WTC11 (cell line): Measurements from ENCODE around the gene MED8. TPM values are rescaled to one million over a fixed set of nuclear protein-coding genes. Genes with fewer than 3 reads are reported as not detected.

Experiments used
- FOXJ3 ChIP-seq: sonication (generic); formaldehyde crosslinking; IDR thresholded peaks from 2 replicates; pipeline ENCODE4 v1.9.0; 2021; ENCODE audit warnings: missing genetic modification reagents, mild to moderate bottlenecking, borderline replicate concordance
- GRHL2 ChIP-seq: fragments of 250-450 bp; sonication (Bioruptor Pico); IDR thresholded peaks from 2 replicates; pipeline ENCODE4 v1.8.0; 2022; ENCODE audit warnings: mild to moderate bottlenecking, moderate library complexity; ENCODE audit not compliant: insufficient replicate concordance, severe bottlenecking
- KAT7 ChIP-seq: sonication (generic); formaldehyde crosslinking; IDR thresholded peaks from 2 replicates; pipeline ENCODE4 v1.8.1; 2023; ENCODE audit warnings: missing genetic modification reagents, mild to moderate bottlenecking, borderline replicate concordance
- NFATC4 ChIP-seq: fragments of 250-450 bp; sonication (Bioruptor Pico); IDR thresholded peaks from 2 replicates; pipeline ENCODE4 v1.9.0; 2021; ENCODE audit warnings: mild to moderate bottlenecking
- NR1H2 ChIP-seq: sonication (generic); formaldehyde crosslinking; IDR thresholded peaks from 2 replicates; pipeline ENCODE4 v1.9.0; 2021; ENCODE audit warnings: mild to moderate bottlenecking, moderate library complexity, missing genetic modification reagents
- NR2C2 ChIP-seq: sonication (generic); formaldehyde crosslinking; IDR thresholded peaks from 2 replicates; pipeline ENCODE4 v1.8.0; 2022; ENCODE audit warnings: mild to moderate bottlenecking, missing genetic modification reagents
- RORB ChIP-seq: fragments of 250-450 bp; sonication (Bioruptor Pico); IDR thresholded peaks from 2 replicates; pipeline ENCODE4 v1.9.0; 2021; ENCODE audit warnings: mild to moderate bottlenecking
- SMAD4 ChIP-seq: sonication (generic); formaldehyde crosslinking; IDR thresholded peaks from 2 replicates; pipeline ENCODE4 v1.8.0; 2022; ENCODE audit warnings: mild to moderate bottlenecking, missing genetic modification reagents
- ZNF263 ChIP-seq: sonication (generic); formaldehyde crosslinking; IDR thresholded peaks from 2 replicates; pipeline ENCODE4 v1.8.1; 2022; ENCODE audit warnings: low read depth, mild to moderate bottlenecking, moderate library complexity, missing genetic modification reagents
- total RNA-seq: library from RNA; stranded (reverse); gene quantifications from 3 replicates; pipeline ENCODE4 v1.2.3, GENCODE V29; 2021
- TF ChIP-seq, protein P1 (sequence below): fragments of 250-450 bp; sonication (Bioruptor Pico); IDR thresholded peaks from 2 replicates; pipeline ENCODE4 v1.9.0; 2021; ENCODE audit warnings: mild to moderate bottlenecking, borderline replicate concordance
- TF ChIP-seq, protein P2 (sequence below): sonication (generic); formaldehyde crosslinking; IDR thresholded peaks from 2 replicates; pipeline ENCODE4 v1.8.0; 2022; ENCODE audit warnings: mild to moderate bottlenecking, missing genetic modification reagents
- TF ChIP-seq, protein P3 (sequence below): sonication (generic); formaldehyde crosslinking; IDR thresholded peaks from 2 replicates; pipeline ENCODE4 v1.8.0; 2023; ENCODE audit warnings: mild to moderate bottlenecking, missing genetic modification reagents
- TF ChIP-seq, protein P4 (sequence below): fragments of 200-600 bp; IDR thresholded peaks from 2 replicates; pipeline ENCODE4 v1.8.0; 2022; ENCODE audit warnings: antibody characterized with exemption
- TF ChIP-seq, protein P5 (sequence below): sonication (generic); formaldehyde crosslinking; conservative IDR thresholded peaks from 2 replicates; pipeline ENCODE4 v1.8.1; 2023; ENCODE audit warnings: mild to moderate bottlenecking, low read depth, missing genetic modification reagents, moderate library complexity
- TF ChIP-seq, protein P6 (sequence below): sonication (generic); formaldehyde crosslinking; IDR thresholded peaks from 2 replicates; pipeline ENCODE4 v1.8.1; 2023; ENCODE audit warnings: mild to moderate bottlenecking, moderate library complexity, missing genetic modification reagents
- TF ChIP-seq, protein P7 (sequence below): sonication (generic); formaldehyde crosslinking; IDR thresholded peaks from 2 replicates; pipeline ENCODE4 v1.8.0; 2022; ENCODE audit warnings: mild to moderate bottlenecking, missing genetic modification reagents
- TF ChIP-seq, protein P8 (sequence below): sonication (generic); formaldehyde crosslinking; IDR thresholded peaks from 2 replicates; pipeline ENCODE4 v1.8.1; 2022; ENCODE audit warnings: missing genetic modification reagents, borderline replicate concordance
- TF ChIP-seq, protein P9 (sequence below): sonication (generic); formaldehyde crosslinking; IDR thresholded peaks from 2 replicates; pipeline ENCODE4 v1.8.1; 2022; ENCODE audit warnings: low read depth, mild to moderate bottlenecking, moderate library complexity, missing genetic modification reagents, borderline replicate concordance

MED8 gene
- total RNA-seq, 1 experiment from 2014 or later: 17.7 TPM

DNA sequence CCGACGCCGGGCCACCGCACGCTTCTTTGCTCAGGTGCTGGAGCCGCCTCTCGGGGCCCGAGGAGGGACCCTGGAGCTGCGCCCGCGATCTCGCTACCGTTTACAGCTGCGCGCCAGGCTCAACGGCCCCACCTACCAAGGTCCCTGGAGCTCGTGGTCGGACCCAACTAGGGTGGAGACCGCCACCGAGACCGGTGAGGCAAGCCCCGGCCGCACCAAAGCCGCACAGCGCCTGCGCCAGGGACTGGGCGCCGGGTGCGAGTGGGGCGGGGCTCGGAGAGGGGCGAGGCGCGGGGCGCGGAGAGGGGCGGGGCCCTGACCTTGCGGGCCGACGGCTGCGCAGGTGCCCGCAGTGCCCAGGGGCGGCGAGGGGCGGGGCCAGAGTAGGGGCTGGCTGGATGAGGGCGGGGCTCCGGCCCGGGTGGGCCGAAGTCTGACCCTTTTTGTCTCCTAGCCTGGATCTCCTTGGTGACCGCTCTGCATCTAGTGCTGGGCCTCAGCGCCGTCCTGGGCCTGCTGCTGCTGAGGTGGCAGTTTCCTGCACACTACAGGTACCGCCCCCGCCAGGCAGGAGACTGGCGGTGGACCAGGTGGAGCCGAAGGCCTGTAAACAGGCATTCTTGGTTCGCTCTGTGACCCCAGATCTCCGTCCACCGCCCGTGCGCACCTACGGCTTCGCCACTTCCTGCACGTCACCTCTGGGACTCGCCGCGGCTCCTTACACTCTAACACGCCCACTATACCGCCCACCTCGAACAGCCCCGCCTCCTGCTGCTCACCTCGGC is 40.6 kb downstream of the MED8 start (continued):
- TF ChIP-seq, protein P1, sequence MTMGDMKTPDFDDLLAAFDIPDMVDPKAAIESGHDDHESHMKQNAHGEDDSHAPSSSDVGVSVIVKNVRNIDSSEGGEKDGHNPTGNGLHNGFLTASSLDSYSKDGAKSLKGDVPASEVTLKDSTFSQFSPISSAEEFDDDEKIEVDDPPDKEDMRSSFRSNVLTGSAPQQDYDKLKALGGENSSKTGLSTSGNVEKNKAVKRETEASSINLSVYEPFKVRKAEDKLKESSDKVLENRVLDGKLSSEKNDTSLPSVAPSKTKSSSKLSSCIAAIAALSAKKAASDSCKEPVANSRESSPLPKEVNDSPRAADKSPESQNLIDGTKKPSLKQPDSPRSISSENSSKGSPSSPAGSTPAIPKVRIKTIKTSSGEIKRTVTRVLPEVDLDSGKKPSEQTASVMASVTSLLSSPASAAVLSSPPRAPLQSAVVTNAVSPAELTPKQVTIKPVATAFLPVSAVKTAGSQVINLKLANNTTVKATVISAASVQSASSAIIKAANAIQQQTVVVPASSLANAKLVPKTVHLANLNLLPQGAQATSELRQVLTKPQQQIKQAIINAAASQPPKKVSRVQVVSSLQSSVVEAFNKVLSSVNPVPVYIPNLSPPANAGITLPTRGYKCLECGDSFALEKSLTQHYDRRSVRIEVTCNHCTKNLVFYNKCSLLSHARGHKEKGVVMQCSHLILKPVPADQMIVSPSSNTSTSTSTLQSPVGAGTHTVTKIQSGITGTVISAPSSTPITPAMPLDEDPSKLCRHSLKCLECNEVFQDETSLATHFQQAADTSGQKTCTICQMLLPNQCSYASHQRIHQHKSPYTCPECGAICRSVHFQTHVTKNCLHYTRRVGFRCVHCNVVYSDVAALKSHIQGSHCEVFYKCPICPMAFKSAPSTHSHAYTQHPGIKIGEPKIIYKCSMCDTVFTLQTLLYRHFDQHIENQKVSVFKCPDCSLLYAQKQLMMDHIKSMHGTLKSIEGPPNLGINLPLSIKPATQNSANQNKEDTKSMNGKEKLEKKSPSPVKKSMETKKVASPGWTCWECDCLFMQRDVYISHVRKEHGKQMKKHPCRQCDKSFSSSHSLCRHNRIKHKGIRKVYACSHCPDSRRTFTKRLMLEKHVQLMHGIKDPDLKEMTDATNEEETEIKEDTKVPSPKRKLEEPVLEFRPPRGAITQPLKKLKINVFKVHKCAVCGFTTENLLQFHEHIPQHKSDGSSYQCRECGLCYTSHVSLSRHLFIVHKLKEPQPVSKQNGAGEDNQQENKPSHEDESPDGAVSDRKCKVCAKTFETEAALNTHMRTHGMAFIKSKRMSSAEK (CRISPR knock-in tag): no peak
- TF ChIP-seq, protein P2, sequence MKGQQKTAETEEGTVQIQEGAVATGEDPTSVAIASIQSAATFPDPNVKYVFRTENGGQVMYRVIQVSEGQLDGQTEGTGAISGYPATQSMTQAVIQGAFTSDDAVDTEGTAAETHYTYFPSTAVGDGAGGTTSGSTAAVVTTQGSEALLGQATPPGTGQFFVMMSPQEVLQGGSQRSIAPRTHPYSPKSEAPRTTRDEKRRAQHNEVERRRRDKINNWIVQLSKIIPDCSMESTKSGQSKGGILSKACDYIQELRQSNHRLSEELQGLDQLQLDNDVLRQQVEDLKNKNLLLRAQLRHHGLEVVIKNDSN (CRISPR knock-in tag): no peak
- no peak for TF ChIP-seq FOXJ3 (CRISPR knock-in tag)
- TF ChIP-seq, protein P3, sequence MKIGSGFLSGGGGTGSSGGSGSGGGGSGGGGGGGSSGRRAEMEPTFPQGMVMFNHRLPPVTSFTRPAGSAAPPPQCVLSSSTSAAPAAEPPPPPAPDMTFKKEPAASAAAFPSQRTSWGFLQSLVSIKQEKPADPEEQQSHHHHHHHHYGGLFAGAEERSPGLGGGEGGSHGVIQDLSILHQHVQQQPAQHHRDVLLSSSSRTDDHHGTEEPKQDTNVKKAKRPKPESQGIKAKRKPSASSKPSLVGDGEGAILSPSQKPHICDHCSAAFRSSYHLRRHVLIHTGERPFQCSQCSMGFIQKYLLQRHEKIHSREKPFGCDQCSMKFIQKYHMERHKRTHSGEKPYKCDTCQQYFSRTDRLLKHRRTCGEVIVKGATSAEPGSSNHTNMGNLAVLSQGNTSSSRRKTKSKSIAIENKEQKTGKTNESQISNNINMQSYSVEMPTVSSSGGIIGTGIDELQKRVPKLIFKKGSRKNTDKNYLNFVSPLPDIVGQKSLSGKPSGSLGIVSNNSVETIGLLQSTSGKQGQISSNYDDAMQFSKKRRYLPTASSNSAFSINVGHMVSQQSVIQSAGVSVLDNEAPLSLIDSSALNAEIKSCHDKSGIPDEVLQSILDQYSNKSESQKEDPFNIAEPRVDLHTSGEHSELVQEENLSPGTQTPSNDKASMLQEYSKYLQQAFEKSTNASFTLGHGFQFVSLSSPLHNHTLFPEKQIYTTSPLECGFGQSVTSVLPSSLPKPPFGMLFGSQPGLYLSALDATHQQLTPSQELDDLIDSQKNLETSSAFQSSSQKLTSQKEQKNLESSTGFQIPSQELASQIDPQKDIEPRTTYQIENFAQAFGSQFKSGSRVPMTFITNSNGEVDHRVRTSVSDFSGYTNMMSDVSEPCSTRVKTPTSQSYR (CRISPR knock-in tag): no peak
- TF ChIP-seq, protein P4, sequence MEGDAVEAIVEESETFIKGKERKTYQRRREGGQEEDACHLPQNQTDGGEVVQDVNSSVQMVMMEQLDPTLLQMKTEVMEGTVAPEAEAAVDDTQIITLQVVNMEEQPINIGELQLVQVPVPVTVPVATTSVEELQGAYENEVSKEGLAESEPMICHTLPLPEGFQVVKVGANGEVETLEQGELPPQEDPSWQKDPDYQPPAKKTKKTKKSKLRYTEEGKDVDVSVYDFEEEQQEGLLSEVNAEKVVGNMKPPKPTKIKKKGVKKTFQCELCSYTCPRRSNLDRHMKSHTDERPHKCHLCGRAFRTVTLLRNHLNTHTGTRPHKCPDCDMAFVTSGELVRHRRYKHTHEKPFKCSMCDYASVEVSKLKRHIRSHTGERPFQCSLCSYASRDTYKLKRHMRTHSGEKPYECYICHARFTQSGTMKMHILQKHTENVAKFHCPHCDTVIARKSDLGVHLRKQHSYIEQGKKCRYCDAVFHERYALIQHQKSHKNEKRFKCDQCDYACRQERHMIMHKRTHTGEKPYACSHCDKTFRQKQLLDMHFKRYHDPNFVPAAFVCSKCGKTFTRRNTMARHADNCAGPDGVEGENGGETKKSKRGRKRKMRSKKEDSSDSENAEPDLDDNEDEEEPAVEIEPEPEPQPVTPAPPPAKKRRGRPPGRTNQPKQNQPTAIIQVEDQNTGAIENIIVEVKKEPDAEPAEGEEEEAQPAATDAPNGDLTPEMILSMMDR: no peak
- TF ChIP-seq, protein P5, sequence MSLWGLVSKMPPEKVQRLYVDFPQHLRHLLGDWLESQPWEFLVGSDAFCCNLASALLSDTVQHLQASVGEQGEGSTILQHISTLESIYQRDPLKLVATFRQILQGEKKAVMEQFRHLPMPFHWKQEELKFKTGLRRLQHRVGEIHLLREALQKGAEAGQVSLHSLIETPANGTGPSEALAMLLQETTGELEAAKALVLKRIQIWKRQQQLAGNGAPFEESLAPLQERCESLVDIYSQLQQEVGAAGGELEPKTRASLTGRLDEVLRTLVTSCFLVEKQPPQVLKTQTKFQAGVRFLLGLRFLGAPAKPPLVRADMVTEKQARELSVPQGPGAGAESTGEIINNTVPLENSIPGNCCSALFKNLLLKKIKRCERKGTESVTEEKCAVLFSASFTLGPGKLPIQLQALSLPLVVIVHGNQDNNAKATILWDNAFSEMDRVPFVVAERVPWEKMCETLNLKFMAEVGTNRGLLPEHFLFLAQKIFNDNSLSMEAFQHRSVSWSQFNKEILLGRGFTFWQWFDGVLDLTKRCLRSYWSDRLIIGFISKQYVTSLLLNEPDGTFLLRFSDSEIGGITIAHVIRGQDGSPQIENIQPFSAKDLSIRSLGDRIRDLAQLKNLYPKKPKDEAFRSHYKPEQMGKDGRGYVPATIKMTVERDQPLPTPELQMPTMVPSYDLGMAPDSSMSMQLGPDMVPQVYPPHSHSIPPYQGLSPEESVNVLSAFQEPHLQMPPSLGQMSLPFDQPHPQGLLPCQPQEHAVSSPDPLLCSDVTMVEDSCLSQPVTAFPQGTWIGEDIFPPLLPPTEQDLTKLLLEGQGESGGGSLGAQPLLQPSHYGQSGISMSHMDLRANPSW (CRISPR knock-in tag): no peak
- TF ChIP-seq, protein P6, sequence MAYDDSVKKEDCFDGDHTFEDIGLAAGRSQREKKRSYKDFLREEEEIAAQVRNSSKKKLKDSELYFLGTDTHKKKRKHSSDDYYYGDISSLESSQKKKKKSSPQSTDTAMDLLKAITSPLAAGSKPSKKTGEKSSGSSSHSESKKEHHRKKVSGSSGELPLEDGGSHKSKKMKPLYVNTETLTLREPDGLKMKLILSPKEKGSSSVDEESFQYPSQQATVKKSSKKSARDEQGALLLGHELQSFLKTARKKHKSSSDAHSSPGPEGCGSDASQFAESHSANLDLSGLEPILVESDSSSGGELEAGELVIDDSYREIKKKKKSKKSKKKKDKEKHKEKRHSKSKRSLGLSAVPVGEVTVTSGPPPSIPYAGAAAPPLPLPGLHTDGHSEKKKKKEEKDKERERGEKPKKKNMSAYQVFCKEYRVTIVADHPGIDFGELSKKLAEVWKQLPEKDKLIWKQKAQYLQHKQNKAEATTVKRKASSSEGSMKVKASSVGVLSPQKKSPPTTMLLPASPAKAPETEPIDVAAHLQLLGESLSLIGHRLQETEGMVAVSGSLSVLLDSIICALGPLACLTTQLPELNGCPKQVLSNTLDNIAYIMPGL: no peak; the same call in 1 of the 2 replicates
- TF ChIP-seq, protein P7, sequence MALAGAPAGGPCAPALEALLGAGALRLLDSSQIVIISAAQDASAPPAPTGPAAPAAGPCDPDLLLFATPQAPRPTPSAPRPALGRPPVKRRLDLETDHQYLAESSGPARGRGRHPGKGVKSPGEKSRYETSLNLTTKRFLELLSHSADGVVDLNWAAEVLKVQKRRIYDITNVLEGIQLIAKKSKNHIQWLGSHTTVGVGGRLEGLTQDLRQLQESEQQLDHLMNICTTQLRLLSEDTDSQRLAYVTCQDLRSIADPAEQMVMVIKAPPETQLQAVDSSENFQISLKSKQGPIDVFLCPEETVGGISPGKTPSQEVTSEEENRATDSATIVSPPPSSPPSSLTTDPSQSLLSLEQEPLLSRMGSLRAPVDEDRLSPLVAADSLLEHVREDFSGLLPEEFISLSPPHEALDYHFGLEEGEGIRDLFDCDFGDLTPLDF (CRISPR knock-in tag): no peak
- TF ChIP-seq KAT7: no peak
- TF ChIP-seq NR1H2 (CRISPR knock-in tag): no peak
- no peak for TF ChIP-seq SMAD4
- TF ChIP-seq NR2C2: no peak
- no peak for TF ChIP-seq RORB (CRISPR knock-in tag)
- TF ChIP-seq, protein P8, sequence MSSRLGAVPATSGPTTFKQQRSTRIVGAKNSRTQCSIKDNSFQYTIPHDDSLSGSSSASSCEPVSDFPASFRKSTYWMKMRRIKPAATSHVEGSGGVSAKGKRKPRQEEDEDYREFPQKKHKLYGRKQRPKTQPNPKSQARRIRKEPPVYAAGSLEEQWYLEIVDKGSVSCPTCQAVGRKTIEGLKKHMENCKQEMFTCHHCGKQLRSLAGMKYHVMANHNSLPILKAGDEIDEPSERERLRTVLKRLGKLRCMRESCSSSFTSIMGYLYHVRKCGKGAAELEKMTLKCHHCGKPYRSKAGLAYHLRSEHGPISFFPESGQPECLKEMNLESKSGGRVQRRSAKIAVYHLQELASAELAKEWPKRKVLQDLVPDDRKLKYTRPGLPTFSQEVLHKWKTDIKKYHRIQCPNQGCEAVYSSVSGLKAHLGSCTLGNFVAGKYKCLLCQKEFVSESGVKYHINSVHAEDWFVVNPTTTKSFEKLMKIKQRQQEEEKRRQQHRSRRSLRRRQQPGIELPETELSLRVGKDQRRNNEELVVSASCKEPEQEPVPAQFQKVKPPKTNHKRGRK (CRISPR knock-in tag): no peak
- TF ChIP-seq, protein P9, sequence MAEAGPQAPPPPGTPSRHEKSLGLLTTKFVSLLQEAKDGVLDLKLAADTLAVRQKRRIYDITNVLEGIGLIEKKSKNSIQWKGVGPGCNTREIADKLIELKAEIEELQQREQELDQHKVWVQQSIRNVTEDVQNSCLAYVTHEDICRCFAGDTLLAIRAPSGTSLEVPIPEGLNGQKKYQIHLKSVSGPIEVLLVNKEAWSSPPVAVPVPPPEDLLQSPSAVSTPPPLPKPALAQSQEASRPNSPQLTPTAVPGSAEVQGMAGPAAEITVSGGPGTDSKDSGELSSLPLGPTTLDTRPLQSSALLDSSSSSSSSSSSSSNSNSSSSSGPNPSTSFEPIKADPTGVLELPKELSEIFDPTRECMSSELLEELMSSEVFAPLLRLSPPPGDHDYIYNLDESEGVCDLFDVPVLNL: no peak
- no peak for TF ChIP-seq NFATC4
- TF ChIP-seq ZNF263 (CRISPR knock-in tag): no peak
- no peak for TF ChIP-seq GRHL2 (CRISPR knock-in tag)
